ENCODE data around the gene HPGDS.
"Not testable (repeated sequence)": the region's sequence is repeated elsewhere in the genome, so short reads cannot be mapped to it uniquely, and the experiment has no call there.

The HPGDS gene

GRCh38 chr4:94356444-94356843 is 13.8 kb upstream of the HPGDS start:
- DNase-seq = no peak

GRCh38 chr4:94354474-94354896 is 11.8 kb upstream of the HPGDS start:
- DNase-seq = no peak

GRCh38 chr4:94352996-94353395 is 10.4 kb upstream of the HPGDS start:
- no peak for DNase-seq

- DNase-seq = no peak
These were observed 9.5 kb upstream of the HPGDS start for GRCh38 chr4:94352163-94352562.

GRCh38 chr4:94351319-94351718 is 8.7 kb upstream of the HPGDS start:
- DNase-seq = no peak

- no peak for DNase-seq
These were observed 7.5 kb upstream of the HPGDS start for GRCh38 chr4:94350095-94350494.

GRCh38 chr4:94349193-94349592 is 6.6 kb upstream of the HPGDS start:
- no peak for DNase-seq

- DNase-seq = no peak
These were observed 6.0 kb upstream of the HPGDS start for GRCh38 chr4:94348666-94349065.

- DNase-seq = no peak
These were observed 3.9 kb upstream of the HPGDS start for GRCh38 chr4:94346541-94346940.

GRCh38 chr4:94345969-94346368 is 3.3 kb upstream of the HPGDS start:
- DNase-seq = no peak

- DNase-seq = no peak
These were observed 2.6 kb upstream of the HPGDS start for GRCh38 chr4:94345266-94345665.

- DNase-seq = no peak
These were observed 1.8 kb upstream of the HPGDS start for GRCh38 chr4:94344457-94344856.

- no peak for DNase-seq
These were observed 910 bp downstream of the HPGDS start for GRCh38 chr4:94341481-94342370.

- no peak for DNase-seq
These were observed 2.9 kb downstream of the HPGDS start for GRCh38 chr4:94339779-94340178.

GRCh38 chr4:94338681-94339351 is 3.8 kb downstream of the HPGDS start:
- DNase-seq = no peak

GRCh38 chr4:94336791-94337190 is 5.8 kb downstream of the HPGDS start:
- not testable (repeated sequence) for DNase-seq

- no peak for DNase-seq
These were observed 6.3 kb downstream of the HPGDS start for GRCh38 chr4:94336303-94336702.

GRCh38 chr4:94334962-94335361 is 7.7 kb downstream of the HPGDS start:
- DNase-seq = no peak

GRCh38 chr4:94334476-94334875 is 8.2 kb downstream of the HPGDS start:
- DNase-seq = no peak

GRCh38 chr4:94333866-94334265 is 8.8 kb downstream of the HPGDS start:
- DNase-seq = no peak

GRCh38 chr4:94332983-94333590 is 9.5 kb downstream of the HPGDS start:
- DNase-seq = no peak

GRCh38 chr4:94329933-94330332 is 12.7 kb downstream of the HPGDS start:
- DNase-seq = no peak

- DNase-seq = no peak
These were observed 16.8 kb downstream of the HPGDS start for GRCh38 chr4:94325835-94326234.

GRCh38 chr4:94319927-94320326 is 22.7 kb downstream of the HPGDS start:
- DNase-seq = not testable (repeated sequence)
